GM21360 (cell line): ENCODE results near the gene JAG1.

Source experiments
- ATAC-seq: cut with Tn5 transposase; IDR thresholded peaks from one replicate; pipeline ENCODE4 v1.9.1; 2021; ENCODE audit warnings: mild to moderate bottlenecking, moderate library complexity; ENCODE audit not compliant: unreplicated experiment

The JAG1 gene

DNA sequence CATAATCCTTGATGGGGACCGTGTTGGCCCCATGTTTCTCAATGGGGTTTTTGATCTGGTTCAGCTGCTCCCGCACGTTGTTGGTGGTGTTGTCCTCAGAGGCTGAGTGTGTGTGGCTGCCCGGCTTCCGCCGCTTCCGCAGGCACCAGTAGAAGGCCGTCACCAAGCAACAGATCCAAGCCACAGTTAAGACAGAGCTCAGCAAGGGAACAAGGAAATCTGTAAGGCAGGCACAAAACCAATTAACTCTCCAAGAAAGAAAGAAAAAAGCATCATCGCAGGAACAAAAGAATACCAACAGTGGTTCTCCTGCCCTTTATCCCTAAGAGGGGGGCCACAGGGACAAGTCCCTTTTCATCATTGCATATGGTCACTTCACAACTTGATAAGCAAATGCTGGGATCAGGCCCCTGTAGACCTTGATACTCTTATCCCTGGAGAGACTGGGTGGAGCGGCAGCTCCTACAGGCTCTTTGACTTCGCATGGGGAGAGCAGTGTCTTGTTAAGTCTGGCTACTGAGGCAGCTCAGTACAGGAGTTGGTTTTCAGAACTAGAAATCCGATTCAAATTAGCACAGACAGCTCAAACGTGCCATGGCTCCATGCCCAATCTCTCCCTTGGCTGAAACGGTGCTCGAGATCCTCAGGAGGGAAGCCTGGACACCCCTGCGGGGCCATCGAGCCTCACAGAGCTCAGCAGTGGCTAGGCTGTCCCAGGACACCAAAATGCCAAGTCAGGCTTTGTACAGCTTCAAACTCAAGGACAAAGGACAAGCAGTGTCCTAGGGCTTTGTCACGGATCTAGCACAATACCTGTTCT is 33.9 kb downstream of the JAG1 start:
- no peak for ATAC-seq

GRCh38 chr20:10639077-10639736 is 34.6 kb downstream of the JAG1 start:
- no peak for ATAC-seq

- no peak for ATAC-seq
Measured at GRCh38 chr20:10637563-10637962, 36.2 kb downstream of the JAG1 start.

GRCh38 chr20:10637031-10637559 is 36.7 kb downstream of the JAG1 start:
- ATAC-seq, result no peak

GRCh38 chr20:10636326-10636818 is 37.4 kb downstream of the JAG1 start:
- ATAC-seq, result no peak

- no peak for ATAC-seq
Measured at GRCh38 chr20:10635476-10636208, 38.2 kb downstream of the JAG1 start.

DNA sequence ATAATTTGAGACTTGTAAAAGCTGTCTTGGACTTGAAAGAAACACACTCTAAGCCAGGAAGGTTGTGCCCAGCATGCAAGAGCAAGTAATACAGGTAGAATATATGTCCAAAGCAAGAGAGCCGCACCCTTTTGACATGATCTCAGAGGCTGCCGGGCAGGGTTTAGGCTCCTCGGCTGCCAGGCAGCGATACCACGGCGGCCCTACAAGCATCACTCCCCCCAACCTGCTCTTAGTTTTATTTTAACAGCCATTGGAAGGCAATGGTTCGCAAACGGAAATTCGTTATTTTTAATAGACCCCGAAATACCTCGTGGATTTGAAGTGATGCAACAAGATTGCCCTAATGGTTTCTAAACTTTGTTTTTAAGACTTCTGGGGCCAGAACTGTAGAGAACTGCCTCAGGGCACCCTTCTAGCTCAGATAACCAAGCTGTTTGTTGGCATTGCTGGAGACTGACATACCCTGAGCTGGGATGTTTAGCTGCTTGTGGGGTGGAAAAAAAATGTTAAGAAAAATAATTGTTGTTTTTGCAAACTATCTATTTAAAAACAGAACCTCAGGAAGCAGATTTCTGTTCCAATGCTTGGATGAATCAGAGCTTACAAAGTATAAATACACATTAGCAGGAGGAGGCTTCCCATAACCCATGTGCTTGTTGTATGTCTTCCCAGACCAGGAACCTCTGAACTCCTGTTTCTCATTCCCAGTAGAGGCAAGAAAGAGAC is 39.0 kb downstream of the JAG1 start:
- ATAC-seq, result no peak

GRCh38 chr20:10634211-10634610 is 39.6 kb downstream of the JAG1 start:
- no peak for ATAC-seq

DNA sequence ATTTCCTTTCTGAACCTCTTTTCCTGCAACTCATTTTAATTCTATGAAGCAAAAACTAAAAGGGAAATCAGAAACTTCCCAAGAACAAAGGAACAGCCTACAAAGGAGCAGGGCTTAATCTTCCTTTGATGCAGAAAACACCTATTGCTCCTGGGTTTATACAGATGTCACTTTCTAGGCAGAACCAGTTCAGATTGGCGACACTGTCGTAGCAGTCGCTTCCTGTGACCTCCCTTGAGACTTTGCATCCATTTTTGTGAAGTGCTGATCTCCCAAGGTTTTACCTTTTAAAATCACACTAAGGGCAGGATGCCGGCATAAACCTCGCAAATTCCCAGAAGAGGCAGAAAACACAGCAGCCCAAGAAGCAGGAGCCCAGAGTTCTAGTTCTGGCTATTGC is 40.1 kb downstream of the JAG1 start:
- ATAC-seq, result no peak

DNA sequence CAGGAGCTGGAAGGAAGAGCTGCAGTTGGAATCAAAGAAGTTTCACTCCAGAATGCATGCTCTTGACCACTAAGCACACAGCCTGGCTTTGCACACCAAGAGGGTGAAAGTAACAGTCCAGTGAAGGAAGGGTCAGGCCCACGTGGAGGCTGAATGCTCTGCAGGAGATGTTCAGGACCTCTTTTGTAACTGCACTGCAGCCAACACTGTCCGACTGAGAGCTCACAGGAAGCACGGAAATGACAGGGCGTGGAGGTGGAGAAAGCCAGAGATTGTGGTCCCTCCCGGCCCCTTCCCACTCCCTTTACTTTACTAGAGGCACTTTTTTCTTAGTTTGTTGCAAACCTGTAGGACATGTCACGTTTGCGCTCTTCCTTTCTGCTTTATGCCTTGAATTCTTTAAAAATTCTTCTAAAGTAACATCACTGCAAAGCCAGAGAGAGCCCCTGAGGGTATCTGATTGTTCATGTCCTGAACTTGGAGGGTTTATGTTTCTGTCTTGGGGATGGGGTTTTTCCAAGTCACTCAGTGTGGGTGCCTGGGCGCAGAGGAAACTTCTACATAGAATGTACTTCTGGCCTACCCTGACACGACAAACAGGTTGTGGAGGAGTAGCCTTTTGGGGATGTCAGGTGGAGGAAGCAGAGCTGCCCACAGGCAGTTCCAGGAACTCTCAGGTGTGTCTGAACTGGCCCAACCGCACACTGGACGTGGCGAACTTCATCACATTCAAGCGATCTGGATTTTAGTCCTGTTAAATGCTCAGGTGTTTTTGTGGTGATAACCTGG is 40.9 kb downstream of the JAG1 start:
- no peak for ATAC-seq

- ATAC-seq, result no peak
Measured at GRCh38 chr20:10631126-10631525, 42.7 kb downstream of the JAG1 start.

- no peak for ATAC-seq
Measured at GRCh38 chr20:10629946-10630650, 43.7 kb downstream of the JAG1 start.

DNA sequence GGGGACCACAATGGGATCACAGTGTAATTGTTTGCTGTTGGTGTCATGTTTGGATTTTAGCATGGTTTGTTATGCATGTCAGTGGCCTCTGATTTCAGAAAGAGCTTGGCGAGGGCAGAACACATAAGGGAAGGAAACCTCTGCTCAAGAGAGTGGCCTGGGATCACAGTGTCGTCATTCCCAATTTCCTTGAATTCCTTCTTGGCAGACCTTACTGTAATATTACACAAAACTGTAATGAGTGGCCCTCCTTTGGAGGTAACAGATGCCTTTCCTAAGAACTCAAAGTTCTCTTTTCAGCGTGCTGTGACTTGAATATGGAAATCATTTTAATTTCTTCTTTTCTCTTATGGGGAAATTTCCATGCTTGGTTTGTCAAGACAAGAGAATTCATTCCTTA is 46.9 kb downstream of the JAG1 start:
- ATAC-seq, result no peak

DNA sequence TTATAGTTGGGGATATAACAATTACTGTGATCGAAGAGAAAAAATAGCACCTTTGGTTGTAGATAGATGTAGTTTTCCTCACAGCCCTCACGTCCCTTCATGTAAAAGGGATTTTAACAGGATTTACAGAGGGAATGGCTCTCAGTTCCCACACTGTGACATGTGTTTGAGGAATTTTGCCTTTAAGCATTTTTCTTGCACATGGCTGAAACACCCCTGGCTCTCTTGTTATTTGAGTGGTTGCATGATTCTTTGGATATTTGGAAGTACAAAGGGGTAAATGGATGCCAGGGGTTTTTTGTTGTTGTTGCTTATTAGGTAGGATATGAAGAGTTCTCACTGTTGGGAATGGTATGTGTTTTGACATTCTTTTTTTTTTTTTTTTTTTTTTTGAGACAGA is 48.2 kb downstream of the JAG1 start:
- no peak for ATAC-seq

DNA sequence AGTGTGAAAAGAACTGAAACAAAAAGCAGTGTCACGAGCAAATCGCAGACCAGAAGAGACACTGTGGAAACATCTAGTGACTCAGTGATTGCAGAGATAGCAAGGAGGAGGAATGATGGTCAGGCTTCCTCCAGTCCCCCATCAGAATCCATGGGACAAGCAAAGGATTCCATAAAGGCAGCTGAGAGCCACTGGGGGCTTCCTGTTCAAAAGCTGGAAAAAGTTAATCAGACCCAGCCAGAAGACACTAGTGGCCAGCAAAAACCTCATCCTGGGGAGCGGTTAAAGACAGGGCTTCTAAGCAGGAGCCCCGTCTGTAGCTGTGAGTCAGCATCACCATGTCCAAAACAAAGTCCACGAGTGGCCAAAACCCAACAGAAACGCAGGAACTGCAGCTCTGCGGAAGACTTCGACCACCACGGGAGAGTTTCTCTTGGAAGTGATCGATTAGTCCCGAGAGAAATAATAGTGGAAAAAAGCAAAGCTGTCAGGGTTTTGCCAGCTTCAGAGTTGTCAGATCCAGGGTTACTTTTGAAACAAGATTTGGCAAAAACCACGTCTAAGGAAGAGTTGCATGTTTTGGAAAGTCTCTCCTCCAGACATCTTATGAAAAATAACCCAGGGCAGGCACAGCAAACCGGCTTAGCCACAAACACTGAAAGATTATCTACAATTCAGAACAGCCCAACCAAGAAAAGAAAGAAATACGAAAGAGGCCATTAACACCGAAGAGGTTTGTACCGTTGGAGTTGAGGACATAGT is 51.0 kb downstream of the JAG1 start:
- ATAC-seq, result no peak

DNA sequence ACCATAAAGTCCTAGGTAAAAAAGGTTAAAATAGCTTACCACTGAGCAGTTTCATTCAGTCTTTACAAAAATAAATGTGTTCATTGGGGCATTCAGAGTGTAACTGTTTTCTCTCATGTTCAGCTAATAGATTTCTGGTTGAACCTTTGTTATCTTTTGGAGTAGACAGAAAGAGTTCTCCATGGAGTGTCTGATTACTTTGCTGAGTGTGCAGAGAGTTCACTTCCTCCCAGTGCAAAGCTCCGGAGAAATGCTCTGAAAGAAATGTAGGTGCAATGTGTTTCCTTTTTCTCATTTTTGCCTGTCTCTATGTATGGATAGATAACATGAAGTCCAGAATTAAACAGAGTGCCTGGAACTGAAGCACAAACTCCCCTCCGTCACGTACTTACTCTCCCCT is 52.6 kb downstream of the JAG1 start:
- no peak for ATAC-seq

- ATAC-seq, result no peak
Measured at GRCh38 chr20:10619427-10619826, 54.4 kb downstream of the JAG1 start.

GRCh38 chr20:10618611-10619245 is 55.1 kb downstream of the JAG1 start:
- ATAC-seq, result no peak
